Heart right ventricle (tissue), 16 donors: ENCODE measurements around the gene RAB3B. TPM values are rescaled to one million over a fixed set of nuclear protein-coding genes. Genes with fewer than 3 reads are reported as not detected.
"Not testable (repeated sequence)": the region's sequence is repeated elsewhere in the genome, so short reads cannot be mapped to it uniquely, and the experiment has no call there.

Experiments used
- ATAC-seq, 8 donors: fragments of 200-7000 bp; cut with Tn5 transposase; one replicate each; pipeline ENCODE4 v1.9.1; 2020; ENCODE audit warnings: mild to moderate bottlenecking in 8 of 8, moderate library complexity in 8 of 8, moderate number of reproducible peaks in 1 of 8
- DNase-seq, 2 donors: peaks; one replicate each; pipeline ENCODE4 v3.0.0-alpha.2; 2020
- H3K27ac ChIP-seq, 10 donors: fragments of 200-600 bp; sonication (generic) in 2 of 10; one replicate each; pipeline versions ENCODE4 v1.5.0 to v1.8.0; 2020 to 2022; ENCODE audit warnings: mild to moderate bottlenecking in 3 of 10
- H3K27me3 ChIP-seq, 7 donors: fragments of 200-600 bp; one replicate each; pipeline ENCODE4 v1.8.0; 2021 to 2022; ENCODE audit warnings: mild to moderate bottlenecking in 2 of 7
- H3K36me3 ChIP-seq, 9 donors: fragments of 200-600 bp; sonication (generic) in 1 of 9; one replicate each; pipeline versions ENCODE4 v1.5.0 to v1.8.0; 2020 to 2022; ENCODE audit warnings: mild to moderate bottlenecking in 2 of 9
- H3K4me1 ChIP-seq, 9 donors: fragments of 200-600 bp; sonication (generic) in 1 of 9; one replicate each; pipeline versions ENCODE4 v1.5.0 to v1.8.0; 2020 to 2022; ENCODE audit warnings: mild to moderate bottlenecking in 4 of 9
- H3K4me3 ChIP-seq, 10 donors: fragments of 200-600 bp; sonication (generic) in 2 of 10; one replicate each; pipeline versions ENCODE4 v1.5.0 to v1.8.0; 2020 to 2022; ENCODE audit warnings: mild to moderate bottlenecking in 7 of 10, moderate library complexity in 2 of 10
- H3K9me3 ChIP-seq, 11 donors: fragments of 200-600 bp in 10 of 11; sonication (generic) in 2 of 11; one replicate each; pipeline versions ENCODE4 v1.5.0 to v1.8.0; 2013 to 2022; ENCODE audit warnings: mild to moderate bottlenecking in 2 of 11, control low read depth in 1 of 11, moderate library complexity in 1 of 11
- WGBS, 2 donors: extraction: QIAGEN DNeasy Blood & Tissue Kit; methylation state at CpG; one replicate each; pipeline ENCODE4 v1.1.7; 2013; ENCODE audit warnings: inconsistent platforms in 1 of 2; 5-methylcytosine and 5-hydroxymethylcytosine counted together
- intact Hi-C, 10 donors: fragments of 100-400 bp; cut with DNase I; formaldehyde crosslinking; loops; one replicate each; pipeline versions ENCODE4 v1.11.1 to v1.14.2; 2022
- polyA plus RNA-seq, 2 donors: library from polyadenylated mRNA; stranded (reverse); fragments of 200-250 nt; gene quantifications; one replicate each; pipeline ENCODE4 v1.2.3, GENCODE V29; 2013
- total RNA-seq, 10 donors: library from RNA; stranded (reverse); fragmentation: NEBNext Ultra II Directional in 3 of 10; extraction: Animal tissue kit (Norgen Biotek cat#: 25700) in 3 of 10; gene quantifications; one replicate each; pipeline versions ENCODE4 v1.2.1 to v1.2.4, GENCODE V29; 2021 to 2023
- TF ChIP-seq, protein P1 (sequence below), 9 donors: fragments of 200-600 bp; sonication (generic) in 2 of 9; IDR thresholded peaks; one replicate each; pipeline versions ENCODE4 v1.5.0 to v1.8.0; 2021 to 2022; ENCODE audit warnings: antibody characterized with exemption in 9 of 9, mild to moderate bottlenecking in 5 of 9, moderate library complexity in 1 of 9
- donor health status: Arrhythmogenic right ventricular cardiomyopathy.
- donor health status: ischemic (EF 13 %, LVEDD 7.1; RV severe dilation, severe dysfunction).
- donor health status: healthy with polysubstance abuse.
- donor health status: DM: no; HTN: yes; CAD: no.
- donor health status: DM: no; HTN: no; CAD: no.
- donor health status: ischemic (EF 25% LVEDD 6.9; RV normal size, moderate dysfunction).
- donor health status: ischemic (EF 25% LVEDD 5.7; RV mildly dilated, moderate dysfunction).
- donor health status: healthy.
- donor health status: DM: yes; HTN: yes; CAD: no.
- donor health status: Ischemic cardiomyopathy.
- donor health status: ischemic (EF 35%, LVEDD 5.7; RV mildly dilated, moderate dysfunction).
- donor health status: nonischemic (EF 11% LVEDD 7.7; RV severe dilation, severe dysfunction).
- donor health status: DM: yes; HTN: yes; CAD: no.
- donor health status: PGD.
- donor health status: ischemic (EF 29% LVEDD 5.4; RV normal size, mild dysfunction).
- donor health status: nonischemic (EF 23%, LVEDD 6.1; RV moderate dilation, normal function).

Gene RAB3B
- total and polyA plus RNA-seq, 12 donors = 0.01 to 0.02 TPM; not detected in 10

DNA sequence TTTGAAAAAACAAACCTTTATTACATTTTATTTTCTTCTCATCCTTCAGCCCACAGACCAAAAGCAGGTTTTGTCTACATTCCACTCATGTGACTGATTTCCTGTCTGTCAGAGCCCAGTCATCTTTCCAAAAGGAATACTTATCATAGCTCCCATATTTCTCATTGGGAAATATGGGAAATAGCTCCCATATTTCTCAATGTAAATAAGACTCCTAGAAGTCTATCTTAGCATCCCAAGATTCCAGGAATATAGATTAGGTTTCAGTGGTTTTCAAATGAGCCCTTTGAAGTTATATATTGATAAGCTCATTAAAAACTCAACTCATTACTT, 92.8 kb downstream of the RAB3B start:
- TF ChIP-seq, protein P1, sequence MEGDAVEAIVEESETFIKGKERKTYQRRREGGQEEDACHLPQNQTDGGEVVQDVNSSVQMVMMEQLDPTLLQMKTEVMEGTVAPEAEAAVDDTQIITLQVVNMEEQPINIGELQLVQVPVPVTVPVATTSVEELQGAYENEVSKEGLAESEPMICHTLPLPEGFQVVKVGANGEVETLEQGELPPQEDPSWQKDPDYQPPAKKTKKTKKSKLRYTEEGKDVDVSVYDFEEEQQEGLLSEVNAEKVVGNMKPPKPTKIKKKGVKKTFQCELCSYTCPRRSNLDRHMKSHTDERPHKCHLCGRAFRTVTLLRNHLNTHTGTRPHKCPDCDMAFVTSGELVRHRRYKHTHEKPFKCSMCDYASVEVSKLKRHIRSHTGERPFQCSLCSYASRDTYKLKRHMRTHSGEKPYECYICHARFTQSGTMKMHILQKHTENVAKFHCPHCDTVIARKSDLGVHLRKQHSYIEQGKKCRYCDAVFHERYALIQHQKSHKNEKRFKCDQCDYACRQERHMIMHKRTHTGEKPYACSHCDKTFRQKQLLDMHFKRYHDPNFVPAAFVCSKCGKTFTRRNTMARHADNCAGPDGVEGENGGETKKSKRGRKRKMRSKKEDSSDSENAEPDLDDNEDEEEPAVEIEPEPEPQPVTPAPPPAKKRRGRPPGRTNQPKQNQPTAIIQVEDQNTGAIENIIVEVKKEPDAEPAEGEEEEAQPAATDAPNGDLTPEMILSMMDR (IDR thresholded peaks at IDR 0.05) = no peak
- H3K4me1 ChIP-seq = peaks cover 0 to 4% (median 0%) of the 10 kb centered on the region in 9 donors
- no peak for ATAC-seq
- H3K36me3 ChIP-seq = no peaks in the 10 kb centered on the region
- peaks cover 0 to 4% (median 0%) of the 10 kb centered on the region in 11 donors for H3K9me3 ChIP-seq
- no peak overlapping the region for H3K27ac ChIP-seq
- H3K27me3 ChIP-seq = peaks cover 0 to 91% (median 70%) of the 10 kb centered on the region in 7 donors
- intact Hi-C loops = loop anchor here in 9 of 10 donors (1.0 to 5.0 kb wide), 3 partner anchors 105 kb away; no protein-coding TSS in a partner anchor
- no peak for DNase-seq
- H3K4me3 ChIP-seq = no peak overlapping the region

DNA sequence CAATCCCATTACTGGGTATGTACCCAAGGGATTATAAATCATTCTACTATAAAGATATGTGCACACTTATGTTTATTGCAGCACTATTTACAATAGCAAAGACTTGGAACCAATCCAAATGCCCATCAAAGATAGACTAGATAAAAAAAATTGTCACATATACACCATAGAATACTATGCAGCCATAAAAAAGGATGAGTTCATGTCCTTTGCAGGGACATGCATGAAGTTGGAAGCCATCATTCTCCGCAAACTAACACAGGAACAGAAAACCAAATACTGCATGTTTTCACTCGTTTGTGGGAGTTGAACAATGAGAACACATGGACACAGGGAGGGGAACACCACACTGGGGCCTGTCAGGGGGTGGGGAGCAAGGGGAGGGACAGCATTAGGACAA, 95.8 kb downstream of the RAB3B start:
- ATAC-seq = not testable (repeated sequence)

DNA sequence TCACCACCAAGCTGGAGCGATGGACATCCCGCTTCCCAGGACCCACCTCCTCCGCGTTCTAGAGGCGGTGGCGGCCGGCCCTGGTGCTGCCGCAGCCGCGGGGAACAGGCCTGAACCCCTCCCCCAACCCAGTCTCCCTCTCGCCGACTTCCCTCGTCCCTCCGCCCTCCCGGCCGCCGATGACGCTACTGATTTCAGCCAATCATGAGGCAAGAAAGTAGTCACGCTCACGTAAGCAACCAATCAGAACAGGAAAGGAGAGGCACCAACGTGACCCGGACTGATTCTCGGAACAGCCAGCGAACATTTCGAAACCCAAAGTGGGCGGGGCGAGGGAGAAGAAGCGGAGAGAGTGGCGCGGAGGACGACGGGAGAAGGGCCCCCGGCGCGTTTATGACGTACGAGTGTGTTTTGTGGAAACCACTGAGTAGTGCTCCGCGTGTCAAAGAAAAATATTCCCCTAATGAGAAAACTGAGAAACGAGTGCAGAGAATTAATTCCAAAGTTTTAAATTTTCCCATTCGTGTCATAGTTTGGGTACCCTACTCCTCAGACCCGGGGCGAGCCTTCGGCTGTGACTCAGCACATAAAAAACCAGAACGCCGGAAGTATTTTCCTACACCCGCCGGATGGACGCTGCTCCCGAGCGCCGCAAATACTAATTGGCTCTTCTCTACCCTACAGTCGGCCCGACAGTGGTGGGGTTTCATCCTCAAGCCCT, 111.7 kb downstream of the RAB3B start, which contains the start of gene NRDC:
TSS of gene NRDC (minus strand) at position 112 of the 721 bp plus-strand sequence. CDS start 112 bp downstream, outside the sequence.
- TF ChIP-seq, protein P1 (IDR thresholded peaks at IDR 0.05) = peak in 1 of 9 donors; percentile 6
- Histone ChIP-seq H3K4me1 (peaks cover 3 to 47% (median 39%) of the 10 kb centered on the region in 9 donors), H3K27ac (peak within 1 kb of the TSS; percentile 91 to 99 (median 96)), H3K9me3 (no peaks in the 10 kb centered on the region), H3K36me3 (peaks cover 0 to 10% (median 0%) of the 10 kb centered on the region in 9 donors), H3K4me3 (peak within 1 kb of the TSS; percentile 70 to 98 (median 82)), H3K27me3 (peaks cover 0 to 20% (median 14%) of the 10 kb centered on the region in 7 donors)
- intact Hi-C loops = loop anchor here in 2 of 10 donors (5.0 kb wide), 2 partner anchors 179 to 916 kb away; partner anchors contain the start of genes BTF3L4 (in 1 of the 2), FAF1 (in 1 of the 2) and TXNDC12 (in 1 of the 2)
- DNase-seq (peak; percentile 98 to 100), ATAC-seq (peak; percentile 97 to 99 (median 97))
- 0 to 1% methylated on average over 54 of the region's 54 CpGs for WGBS, 2 donors

More for the DNA sequence above, 95.8 kb downstream of the RAB3B start:
- H3K9me3 ChIP-seq, DNase-seq, H3K27ac ChIP-seq, H3K36me3 ChIP-seq, H3K4me3 ChIP-seq, H3K4me1 ChIP-seq: not testable (repeated sequence)
- H3K27me3 ChIP-seq = peaks cover 0 to 96% (median 72%) of the 10 kb centered on the region in 7 donors
- WGBS, 2 donors = 67 to 77% methylated on average over 2 of the region's 2 CpGs
- intact Hi-C loops = loop anchor here in 5 of 10 donors (5.0 kb wide), 1 partner anchor 108 kb away; no protein-coding TSS in a partner anchor

DNA sequence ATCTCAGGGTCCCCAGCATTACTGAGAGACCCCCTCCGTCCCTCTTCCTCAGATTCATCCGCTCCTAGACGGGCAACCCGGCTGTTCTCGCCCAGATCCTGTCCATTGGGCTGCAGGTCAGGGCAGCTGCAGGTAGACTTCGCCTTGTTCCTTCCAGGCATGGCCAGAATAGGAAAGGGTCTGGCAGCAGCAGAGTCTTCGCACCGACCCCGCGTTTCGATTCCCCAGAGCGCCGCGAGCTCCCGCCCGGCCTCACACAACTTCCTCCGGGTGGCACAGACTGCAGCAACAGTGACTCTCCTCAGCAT, 112.2 kb downstream of the RAB3B start:
- TF ChIP-seq, protein P1 (IDR thresholded peaks at IDR 0.05) = no peak
- WGBS, 2 donors = 0% methylated on average over 16 to 17 of the region's 17 CpGs
- H3K36me3 ChIP-seq = peaks cover 0 to 11% (median 0%) of the 10 kb centered on the region in 9 donors
- peak overlapping the region; percentile 91 to 99 (median 95) for H3K27ac ChIP-seq
- H3K27me3 ChIP-seq = peaks cover 0 to 15% (median 8%) of the 10 kb centered on the region in 7 donors
- ATAC-seq (peak in 5 of 8 donors; percentile 6 to 55 (median 20)), DNase-seq (peak in 1 of 2 donors; percentile 10)
- peaks cover 3 to 52% (median 39%) of the 10 kb centered on the region in 9 donors for H3K4me1 ChIP-seq
- no peaks in the 10 kb centered on the region for H3K9me3 ChIP-seq
- intact Hi-C loops = loop anchor here in 2 of 10 donors (5.0 kb wide), 2 partner anchors 179 to 916 kb away; partner anchors contain the start of genes BTF3L4 (in 1 of the 2), FAF1 (in 1 of the 2) and TXNDC12 (in 1 of the 2)
- peak overlapping the region; percentile 70 to 98 (median 82) for H3K4me3 ChIP-seq
